SK-N-DZ (cell line): Measurements from ENCODE around the gene NDFIP1. TPM values are rescaled to one million over a fixed set of nuclear protein-coding genes. Genes with fewer than 3 reads are reported as not detected.
"Not testable (repeated sequence)": the region's sequence is repeated elsewhere in the genome, so short reads cannot be mapped to it uniquely, and the experiment has no call there.

Experiments
- DNase-seq: peaks from one replicate; pipeline ENCODE4 v3.0.0-alpha.2; 2015; ENCODE audit warnings: low spot score
- polyA plus RNA-seq, 2 experiments: library from polyadenylated mRNA; depleted of rRNA; stranded (reverse); fragments of >200 nt; gene quantifications; 2 replicates each; pipeline ENCODE4 v1.2.3, GENCODE V29; 2014

The NDFIP1 gene, protein sequence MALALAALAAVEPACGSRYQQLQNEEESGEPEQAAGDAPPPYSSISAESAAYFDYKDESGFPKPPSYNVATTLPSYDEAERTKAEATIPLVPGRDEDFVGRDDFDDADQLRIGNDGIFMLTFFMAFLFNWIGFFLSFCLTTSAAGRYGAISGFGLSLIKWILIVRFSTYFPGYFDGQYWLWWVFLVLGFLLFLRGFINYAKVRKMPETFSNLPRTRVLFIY
- 50.3 and 52.5 TPM in 2 replicates for polyA plus RNA-seq (2014; cell fraction: cytosol; rRNA removed)
- polyA plus RNA-seq (2014; cell fraction: nucleus; rRNA removed), result 16.4 and 19.3 TPM in 2 replicates

DNA sequence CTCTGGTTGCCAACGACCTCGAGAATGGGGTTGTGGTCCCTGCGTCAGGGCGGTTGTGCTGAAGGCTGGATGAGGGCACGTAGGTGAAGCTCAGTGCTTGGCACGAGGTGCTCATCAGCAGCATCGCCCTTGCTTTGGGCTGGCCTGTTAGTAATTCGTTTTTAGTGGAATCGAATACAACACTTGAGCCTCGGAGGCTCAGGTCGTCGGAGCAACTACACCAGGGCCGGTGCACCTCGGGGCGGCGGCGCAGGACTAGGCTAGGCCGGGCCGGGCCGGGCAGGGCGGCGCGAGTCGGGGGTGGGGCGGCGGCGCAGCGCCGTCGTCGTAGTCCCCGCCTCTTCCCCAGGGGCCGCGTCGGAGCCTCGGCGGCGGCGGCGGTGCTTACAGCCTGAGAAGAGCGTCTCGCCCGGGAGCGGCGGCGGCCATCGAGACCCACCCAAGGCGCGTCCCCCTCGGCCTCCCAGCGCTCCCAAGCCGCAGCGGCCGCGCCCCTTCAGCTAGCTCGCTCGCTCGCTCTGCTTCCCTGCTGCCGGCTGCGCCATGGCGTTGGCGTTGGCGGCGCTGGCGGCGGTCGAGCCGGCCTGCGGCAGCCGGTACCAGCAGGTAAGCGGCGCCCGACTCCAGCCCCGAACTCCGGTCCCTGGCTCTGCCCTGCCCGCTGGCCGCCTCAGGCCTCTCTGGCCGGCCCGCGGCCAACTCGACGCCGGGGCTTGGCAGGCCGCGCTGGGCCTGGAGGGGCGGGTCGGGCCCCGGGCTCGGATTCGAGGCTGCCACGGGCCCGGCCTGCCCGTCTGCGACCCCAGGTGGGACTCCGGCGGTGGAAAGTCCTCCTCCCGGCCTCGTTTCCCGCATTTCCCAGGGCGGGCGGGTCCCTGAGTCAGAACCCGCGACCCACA lies at the start of gene NDFIP1:
NDFIP1 (plus strand) TSS at position 348 of the 899 bp plus-strand sequence; CDS start at position 544, 196 bp downstream.
- DNase-seq, result peak; percentile 68

DNA sequence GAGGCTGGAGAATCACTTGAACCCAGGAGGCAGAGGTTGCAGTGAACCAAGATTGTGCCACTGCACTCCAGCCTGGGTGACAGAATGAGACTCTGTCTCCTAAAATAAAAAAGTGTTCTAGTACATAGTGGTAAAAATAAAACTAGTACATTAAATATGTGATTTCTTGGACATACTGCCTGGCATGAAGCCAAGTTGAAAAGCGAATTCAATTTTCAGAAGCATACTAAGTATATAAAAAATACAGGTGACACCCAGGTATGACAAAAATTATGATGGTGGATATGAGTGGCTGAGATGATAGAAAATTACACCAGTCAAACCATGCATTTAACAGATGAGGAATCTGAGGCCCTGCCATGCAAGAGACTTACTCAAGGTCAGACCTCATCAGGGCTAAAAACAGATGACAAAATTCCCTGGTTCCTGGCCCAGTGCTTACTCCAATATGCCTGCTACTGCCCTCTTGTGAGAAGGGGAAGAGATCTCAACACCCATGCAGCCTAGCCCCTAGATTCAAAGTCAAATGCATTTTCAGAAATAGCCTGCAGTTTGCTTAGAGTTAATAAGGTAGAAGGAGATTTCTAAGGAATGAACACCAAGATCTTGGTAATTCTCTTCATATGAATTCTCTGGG lies 49.2 kb upstream of the NDFIP1 start:
- DNase-seq, result no peak

DNA sequence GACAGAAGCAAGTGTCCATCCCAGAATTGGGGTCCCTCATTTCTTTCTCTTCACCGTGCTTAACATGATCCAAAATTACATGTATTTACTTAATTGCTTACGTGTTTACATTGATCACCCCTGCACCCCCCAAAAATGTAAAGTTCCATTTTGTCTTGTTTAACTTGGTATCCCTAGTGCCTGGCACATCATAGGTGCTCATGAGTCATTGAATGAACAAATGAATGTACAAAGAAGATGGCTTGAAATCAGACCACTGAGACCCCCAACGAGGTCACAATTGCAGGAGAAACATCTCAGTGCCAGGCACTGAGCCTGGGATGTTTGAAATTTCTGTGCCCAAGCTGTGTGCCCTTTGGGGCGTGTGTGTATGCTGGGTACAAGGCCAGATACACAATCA lies 45.2 kb upstream of the NDFIP1 start:
- no peak for DNase-seq

DNA sequence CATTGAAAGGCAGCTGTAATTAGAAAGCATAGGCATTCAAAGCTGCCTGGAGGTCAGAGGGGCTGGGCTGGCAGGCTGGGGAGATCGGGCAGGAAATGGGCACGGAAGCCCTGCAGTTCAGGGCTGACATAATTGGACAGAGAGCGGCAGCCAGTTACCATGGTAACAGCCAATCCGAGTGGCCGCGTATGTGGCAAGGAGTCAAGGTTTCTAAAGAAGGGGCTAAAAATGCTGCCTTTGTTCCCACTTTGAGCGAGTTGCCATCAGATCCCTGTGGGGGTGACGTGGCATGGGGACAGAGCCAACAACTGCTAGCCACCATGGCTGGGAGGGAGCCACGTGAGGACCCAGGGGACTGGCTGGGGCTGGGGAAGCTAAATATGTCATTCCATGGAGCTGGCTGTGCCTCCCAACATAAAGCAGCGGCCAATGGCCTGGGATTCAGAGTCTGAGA lies 44.7 kb upstream of the NDFIP1 start:
- DNase-seq, result peak; percentile 85

DNA sequence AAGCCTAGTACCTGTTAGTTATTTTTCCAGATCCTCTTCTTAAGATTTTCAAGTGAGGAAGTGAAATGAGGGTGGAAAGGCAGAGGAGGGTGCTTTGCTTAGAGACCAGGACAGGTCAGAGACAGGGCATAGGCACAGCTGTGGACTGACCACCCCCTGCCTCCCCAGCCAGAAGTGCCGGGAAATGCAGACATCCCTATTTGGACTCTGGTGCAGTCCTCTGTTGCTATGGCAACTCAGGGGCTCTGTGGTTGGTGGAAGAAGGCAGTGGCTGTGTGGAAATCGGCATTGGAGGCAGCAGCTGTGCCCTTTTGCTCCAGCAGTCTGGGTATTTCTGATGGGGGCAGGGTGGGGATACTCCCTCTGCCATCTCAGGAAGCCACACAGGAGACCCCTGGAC lies 43.3 kb upstream of the NDFIP1 start:
- peak; percentile 87 for DNase-seq

DNA sequence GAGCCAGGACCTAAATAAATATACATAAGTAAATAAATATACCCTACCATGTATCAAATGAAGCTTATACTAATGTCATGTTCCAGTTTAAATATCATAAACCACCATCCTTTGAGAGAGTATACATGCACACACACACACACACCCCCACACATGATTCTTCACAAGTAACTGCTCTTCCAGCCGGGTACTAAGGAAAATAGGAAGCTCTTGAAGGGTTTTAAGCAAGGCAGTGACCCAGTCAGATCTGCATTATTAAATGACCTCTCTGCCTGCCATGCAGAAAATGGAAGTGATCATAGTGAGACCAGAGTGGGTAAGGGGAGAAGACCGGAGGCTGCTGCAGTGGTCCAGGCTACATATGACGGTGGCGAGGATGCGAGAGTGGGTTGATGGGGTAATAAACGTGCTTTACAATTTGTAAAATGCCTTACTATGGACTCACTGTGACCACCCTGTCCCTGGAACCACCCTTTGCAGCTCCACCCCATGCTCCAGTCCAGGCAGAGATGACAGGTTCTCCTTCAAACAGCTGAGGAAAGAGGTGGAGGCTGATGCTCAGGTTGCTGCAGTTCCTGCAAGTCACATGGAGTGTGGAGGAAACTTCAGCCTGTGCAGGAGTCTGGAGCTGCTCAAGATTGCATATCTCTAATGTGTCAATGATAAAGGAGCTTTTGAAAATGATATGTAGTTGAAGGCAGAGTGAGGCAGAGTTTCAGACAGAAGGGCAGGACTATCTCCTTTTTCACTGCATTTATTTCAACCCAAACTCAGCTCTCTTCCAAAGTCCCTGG lies 38.8 kb upstream of the NDFIP1 start:
- peak; percentile 82 for DNase-seq

DNA sequence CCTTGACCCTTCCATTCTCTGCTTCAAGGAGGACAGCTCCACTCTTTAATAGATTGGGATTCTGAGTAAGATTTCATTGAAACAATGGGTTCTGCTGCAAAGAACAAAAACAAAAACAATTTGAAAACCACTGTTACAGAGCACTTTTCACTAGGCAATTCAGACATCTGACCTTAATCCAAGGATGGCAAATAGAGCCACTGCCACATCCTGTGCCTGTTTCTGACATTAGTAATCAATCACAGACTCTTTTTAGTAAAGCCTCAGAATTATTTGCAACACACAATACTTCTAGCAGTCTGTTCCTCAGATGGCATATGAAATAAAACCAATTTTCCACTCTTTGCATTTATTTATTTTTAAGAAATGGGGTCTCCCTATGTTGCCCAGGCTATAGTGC lies 37.8 kb upstream of the NDFIP1 start:
- DNase-seq, result no peak

DNA sequence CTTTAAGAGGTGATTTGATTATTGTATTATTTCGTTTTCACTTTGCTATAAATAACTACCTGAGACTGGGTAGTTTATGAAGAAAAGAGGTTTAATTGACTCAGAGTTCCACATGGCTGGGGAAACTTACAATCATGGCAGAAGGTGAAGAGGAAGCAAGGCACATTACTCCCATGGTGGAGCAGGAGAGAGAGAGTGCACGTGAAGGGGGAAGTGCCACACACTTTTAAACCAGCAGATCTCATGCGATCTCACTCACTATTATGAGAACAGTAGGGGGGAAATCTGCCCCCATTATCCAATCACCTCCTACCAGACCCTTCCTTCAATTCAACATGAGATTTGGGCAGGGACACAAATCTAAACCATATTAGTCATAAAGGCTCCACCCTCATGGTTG lies 36.1 kb upstream of the NDFIP1 start:
- DNase-seq, result no peak

DNA sequence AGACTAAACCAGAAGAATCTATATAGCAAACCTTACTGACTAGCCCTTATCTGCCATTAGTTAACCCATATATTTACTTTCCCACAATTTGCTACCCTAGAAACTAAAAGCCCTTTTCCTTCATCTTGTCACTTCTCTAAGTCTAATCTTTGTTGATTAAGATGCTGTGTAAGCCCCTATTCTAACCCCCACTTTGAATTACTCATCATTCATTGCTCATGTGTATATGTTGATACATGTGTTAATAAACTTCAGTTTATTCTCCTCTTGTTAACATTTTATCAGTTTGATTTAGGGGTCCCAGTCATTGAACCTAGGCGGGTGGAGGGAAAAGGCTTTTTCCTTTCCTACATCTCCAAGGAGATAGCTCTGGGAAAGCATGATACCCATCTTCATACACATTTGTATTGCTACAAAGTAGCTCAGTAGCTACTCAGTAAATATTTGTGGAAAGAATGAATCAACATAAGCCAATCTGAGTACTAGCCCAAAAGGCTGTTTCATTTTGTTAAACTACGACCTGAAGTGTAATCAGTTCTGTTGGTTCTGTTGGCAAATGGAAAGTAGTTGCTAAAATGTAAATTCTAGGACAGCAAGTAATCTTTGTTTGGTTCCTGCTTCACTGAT lies 35.1 kb upstream of the NDFIP1 start:
- DNase-seq, result no peak

DNA sequence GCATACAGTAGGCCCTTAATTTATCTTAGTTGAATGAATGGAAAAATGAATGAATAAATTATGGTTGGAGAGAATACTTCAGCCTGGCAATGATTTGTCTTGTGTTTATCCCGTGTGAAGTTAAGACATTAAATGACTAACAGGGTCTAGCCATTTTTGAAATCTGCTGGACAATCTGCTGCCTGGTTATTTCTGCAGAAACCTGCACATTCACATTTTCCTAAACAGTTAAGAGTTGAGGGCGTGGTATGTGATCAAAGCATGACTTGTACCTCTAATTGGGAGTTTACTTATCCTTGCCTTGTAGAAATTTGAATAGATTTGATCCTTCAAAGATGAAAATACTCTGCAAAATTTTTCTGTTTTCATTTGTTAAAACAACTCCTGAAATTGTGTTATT lies 34.6 kb upstream of the NDFIP1 start:
- no peak for DNase-seq

DNA sequence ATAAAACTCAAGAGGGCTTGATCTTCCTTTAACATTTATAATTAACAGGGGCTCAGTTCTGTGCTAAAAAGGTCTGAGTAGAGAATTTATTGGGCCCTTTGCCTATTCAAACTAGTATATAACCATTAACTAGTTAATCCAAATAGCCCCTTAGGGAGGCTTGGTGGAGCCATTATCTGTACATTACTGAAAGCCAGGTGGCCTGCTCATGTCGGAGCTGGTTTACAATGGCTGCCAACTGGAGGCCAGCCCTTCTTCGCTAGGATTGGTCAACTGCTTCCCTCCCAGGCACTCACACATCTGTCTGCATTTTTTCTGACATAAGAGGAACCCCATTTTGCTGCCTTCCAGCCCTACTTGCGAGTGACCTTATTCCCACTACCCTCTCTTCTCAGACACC lies 30.4 kb upstream of the NDFIP1 start:
- no peak for DNase-seq

DNA sequence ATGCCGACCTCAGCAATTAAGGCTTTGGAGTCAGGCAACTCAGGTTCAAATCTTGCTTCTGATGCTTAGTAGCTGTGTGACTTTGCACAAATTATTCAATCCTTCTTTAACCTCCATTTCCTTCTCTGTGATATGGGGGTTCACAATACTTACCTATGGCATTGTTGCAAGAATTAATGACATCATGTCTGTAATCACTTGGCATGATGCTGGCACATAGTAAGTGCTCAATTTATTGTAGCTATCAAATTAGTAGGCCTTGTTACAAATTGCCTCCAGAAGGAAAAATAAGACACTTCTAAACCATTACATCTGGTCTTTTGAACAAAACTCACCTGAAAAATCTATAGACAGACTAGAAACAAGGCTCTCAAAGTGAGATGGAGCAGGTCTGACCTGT lies 29.9 kb upstream of the NDFIP1 start:
- DNase-seq, result no peak

DNA sequence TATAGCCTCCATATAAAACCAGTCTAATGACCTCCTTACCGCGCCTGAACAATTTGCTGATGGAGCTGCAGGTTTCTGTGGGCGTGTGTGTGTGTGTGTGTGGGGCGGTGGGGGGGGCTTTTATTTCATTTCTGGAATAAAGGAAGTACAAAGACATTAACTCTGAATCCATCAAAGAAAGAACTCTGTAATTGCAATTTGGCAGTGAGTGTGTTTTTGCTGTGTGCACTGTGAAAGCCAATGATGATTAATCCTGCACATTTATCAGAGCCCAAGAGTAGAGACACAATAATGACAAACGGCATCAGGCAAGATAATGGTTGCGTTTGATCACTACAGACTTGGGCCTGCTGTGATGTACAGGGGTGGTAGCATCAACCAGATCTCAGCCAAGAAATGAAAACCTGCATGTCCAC lies 29.3 kb upstream of the NDFIP1 start:
- no peak for DNase-seq

DNA sequence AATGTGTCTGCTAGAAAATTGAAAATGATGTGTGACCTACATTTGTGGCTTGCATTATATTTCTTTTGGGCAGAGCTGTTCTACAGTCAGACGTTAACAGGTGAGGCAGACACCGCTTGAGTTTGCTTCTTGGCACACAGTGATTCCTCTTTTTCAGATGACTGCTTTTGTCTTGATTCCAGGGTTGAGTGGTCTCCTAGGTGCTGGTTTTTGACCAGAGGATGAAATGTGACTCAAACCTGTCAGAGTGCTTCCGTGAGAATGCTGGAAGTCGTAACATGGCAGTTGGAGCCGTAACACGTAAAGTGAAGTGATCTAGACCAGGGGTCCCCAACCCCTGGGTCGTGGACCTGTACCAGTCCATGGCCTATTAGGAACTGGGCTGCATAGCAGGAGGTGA lies 28.3 kb upstream of the NDFIP1 start:
- no peak for DNase-seq

DNA sequence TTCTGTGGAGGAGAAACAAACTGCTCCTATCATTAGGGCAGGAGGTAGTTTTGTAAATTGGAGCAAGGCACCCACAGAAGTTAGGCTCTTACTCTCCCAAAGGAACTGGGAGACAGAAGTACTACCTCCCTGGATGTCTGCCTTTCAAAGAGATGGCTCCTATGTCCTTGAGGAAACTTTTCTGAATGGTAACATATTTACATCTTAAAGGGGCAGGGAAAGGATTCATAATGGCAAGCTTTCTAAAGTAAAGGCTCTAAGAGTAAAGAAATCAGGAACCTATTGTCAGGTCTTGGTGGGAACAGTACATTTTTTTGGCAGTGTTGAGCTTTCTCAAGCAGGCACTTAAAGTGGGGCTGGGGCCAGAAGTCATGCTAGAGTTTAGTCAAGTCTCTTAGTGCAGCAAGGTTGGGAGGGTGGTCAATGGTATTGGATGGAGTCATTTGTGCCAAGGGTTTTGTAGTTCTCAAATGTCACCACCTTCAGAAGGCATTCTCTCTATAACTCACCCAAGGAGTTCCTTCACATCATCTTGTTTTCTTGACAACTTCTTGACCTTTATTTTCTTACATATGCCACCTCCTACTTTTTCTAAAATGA lies 26.3 kb upstream of the NDFIP1 start:
- no peak for DNase-seq

DNA sequence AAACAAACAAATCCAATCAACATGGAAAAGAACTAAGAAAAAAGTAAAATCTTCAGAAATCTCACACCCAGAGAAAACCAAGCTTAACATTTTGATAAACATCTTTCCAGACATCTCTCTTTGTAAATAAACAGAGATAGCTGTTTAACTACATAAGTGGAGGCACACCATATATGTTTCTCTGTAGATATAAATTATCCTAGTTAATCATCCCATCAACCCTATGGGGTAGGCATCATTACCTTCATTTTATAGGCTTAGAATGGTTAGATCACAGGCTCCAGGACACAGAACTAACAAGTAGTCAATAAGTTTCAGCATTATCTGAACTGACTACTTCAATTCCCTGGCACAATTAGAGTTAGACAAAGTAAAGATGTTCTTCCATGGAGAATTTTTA lies 22.4 kb upstream of the NDFIP1 start:
- no peak for DNase-seq

DNA sequence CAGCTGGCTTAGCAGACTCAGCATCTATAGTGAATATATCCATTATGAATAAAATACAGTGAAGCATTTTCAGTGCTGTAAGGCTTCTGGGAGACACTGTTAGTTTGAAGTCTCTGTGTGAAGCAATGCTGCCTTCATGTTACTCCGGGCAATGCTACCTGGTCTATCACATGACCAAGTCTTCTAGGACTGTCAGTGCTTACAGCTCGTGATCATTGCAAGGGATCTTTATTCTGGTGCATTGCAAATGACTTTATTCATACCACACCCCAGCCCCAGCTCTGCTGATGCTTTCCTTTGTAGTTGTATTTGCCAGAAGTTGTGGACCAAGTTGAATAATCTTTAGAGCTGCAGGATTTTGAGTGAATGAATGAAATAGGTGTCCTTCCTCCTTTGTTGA lies 21.9 kb upstream of the NDFIP1 start:
- no peak for DNase-seq

DNA sequence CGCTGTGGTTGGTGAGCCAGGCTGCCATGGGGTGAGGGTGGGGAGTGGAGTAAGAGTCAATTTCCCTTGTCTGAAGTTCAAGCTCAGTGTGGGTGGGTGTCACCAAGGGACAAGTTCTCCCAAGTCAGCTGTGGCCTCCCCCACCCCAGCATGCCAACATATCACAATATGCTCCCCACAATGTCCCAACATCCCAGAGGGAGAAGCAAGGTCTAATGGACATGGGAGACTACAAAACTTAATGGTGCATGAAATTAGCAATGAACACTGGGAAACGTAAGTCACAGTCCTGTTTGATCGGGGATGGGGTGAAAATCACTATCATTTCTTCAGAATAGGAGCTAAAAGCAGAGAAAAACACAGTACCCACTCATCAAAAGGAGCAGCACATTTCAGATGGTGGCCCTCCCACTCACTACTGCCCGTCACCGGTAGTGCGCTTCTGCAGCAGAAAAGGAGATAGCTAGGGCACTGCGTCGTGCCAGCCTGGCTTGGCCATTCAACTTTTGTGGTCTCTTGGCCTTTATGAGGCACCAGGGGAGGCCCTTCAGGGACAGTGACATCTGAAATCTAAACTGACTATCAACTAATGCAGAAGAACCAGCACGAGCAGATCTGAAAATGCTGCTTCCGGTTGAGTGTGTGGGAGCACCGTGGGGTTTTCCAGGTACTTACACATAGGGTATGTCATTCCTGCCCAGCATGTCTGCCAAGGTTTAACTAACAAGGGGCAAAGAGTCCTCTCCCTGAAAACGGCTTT lies 20.5 kb upstream of the NDFIP1 start:
- DNase-seq, result no peak

DNA sequence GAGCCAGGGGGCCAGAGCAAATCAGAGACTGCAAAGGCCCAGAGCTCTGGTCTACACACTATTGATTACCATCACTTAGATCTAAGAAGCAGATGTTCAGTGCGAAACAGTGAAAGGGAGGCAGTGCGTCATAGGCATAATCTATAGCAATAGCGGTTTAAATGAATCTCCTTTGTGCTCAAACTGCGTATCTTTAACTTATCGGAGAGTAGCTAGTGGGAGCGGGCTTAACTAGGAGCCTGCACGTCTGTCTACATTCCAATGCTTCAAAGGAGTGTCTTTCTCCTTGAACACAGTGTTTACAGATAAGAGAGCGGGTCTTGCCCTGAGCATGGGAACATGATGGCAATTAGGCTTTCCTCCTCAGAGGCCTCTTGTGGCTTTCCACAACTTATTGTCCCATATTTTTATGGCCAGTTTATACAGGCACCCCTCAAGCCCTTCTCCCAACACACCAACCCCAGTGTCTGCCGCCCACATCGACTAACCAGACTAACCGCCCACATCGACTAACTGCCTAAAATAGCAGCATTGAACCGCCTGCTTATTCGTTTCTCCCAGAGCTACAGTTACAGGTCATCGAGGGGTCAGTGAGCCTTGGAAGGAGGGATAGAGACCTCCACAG lies 19.6 kb upstream of the NDFIP1 start:
- DNase-seq, result not testable (repeated sequence)
